Esophagus muscularis mucosa (tissue), 4 donors: Measurements from ENCODE around the gene EPHB1.

Source experiments
- CTCF ChIP-seq, 3 experiments: fragments of 200-600 bp in 2 of 3; fragments of 450-650 bp in 1 of 3; sonication (generic) in 2 of 3; IDR thresholded peaks; one replicate each; pipeline ENCODE4 v1.5.1; 2017 to 2019; ENCODE audit warnings: antibody characterized with exemption in 3 of 3, mild to moderate bottlenecking in 2 of 3, moderate library complexity in 1 of 3
- EP300 ChIP-seq: sonication (generic); formaldehyde crosslinking; IDR thresholded peaks from one replicate; pipeline ENCODE4 v1.6.1; 2017; ENCODE audit warnings: antibody characterized with exemption
- POLR2A ChIP-seq: fragments of 450-650 bp; IDR thresholded peaks from one replicate; pipeline ENCODE4 v1.6.1; 2017; ENCODE audit warnings: antibody characterized with exemption, moderate library complexity, mild to moderate bottlenecking, low read depth

- TF ChIP-seq CTCF (IDR thresholded peaks at IDR 0.05) (no peak), EP300 (no peak), POLR2A (no peak)
Observed at GRCh38 chr3:134802428-134803050, 7.5 kb downstream of the EPHB1 start.
